HG03066 (cell line): Measurements from ENCODE around the gene CAPN9.
"Not testable (repeated sequence)": the region's sequence is repeated elsewhere in the genome, so short reads cannot be mapped to it uniquely, and the experiment has no call there.

Source experiments
- ATAC-seq: cut with Tn5 transposase; IDR thresholded peaks from one replicate; pipeline ENCODE4 v1.9.1; 2021; ENCODE audit warnings: low read depth; ENCODE audit not compliant: unreplicated experiment

CAPN9 gene

DNA sequence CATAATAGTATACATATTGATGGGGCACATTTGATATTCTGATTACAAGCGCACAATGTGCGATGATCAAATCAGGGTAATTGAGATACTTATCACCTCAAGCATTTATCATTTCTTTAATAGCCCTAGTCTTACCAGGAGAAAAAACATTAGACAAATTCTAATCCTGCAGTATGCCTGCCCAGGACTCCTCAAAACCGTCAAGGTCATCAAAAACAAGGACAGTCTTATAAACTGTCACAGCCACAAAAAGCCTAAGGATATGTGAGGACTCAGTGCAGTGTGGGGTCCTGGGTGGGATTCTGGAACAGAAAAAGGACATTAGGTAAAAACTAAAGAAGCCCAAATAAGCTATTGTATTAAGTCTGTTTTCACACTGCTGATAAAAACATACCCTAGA lies 19.1 kb downstream of the CAPN9 start:
- no peak for ATAC-seq

DNA sequence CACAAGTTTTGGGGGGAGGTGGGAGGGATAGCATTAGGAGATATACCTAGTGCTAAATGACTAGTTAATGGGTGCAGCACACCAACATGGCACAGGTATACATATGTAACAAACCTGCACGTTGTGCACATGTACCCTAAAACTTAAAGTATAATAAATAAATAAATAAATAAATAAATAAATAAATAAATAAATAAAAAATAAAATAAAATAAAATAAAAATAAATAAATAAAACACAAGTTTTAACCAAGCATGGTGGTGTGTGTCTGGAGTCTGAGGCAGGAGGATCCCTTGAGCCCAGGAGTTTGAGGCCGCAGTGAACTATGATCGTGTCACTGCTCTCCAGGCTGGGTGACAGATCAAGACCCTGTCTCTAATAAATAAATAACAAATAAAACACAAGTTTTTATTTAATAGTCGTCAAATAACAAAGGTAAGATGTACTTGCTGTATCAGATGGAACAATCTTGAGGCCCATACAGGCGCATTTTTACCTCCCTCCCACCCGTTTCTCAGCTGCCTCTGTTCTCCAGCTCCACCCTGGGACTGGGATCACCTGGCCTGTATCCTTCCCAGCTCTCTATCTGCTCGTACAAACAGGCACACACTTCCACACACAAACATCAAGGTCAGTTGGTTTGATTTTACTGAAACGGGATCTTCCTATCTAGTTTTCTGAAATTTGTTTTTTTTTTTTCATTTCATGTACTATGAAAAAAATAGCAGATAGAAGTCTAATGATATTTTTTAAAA lies 20.8 kb downstream of the CAPN9 start:
- ATAC-seq: not testable (repeated sequence)

DNA sequence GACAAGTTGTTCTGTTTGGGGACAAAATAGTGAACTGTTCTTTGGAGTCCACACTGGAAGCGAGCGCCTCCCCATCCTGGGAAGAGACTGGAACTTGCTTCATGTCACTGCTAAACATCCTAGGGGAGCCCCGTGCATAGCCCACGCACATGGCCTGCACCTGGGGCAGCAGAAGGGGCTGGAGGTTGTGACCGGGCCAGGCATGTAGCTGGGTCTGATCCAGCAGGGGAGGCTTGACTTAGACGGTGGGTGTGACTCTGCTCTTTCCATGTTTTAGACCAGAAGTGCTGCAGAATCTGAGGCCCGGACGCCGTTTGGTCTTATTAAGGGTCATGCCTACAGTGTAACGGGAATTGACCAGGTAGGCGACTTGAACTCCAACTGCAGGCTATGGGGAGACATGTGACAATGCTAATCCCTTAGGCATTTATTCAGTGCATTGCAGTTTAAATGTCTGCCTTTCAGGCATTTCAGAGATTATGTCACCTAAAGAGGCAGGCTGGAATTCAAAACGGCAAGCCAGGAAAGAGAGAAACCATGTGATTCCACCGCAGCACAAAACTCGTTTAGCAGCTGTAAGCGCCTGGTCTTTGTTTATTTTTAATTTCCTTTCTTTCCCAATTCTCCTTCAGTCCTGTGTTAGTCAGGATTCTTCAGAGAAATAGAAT lies 21.8 kb downstream of the CAPN9 start:
- ATAC-seq: no peak

DNA sequence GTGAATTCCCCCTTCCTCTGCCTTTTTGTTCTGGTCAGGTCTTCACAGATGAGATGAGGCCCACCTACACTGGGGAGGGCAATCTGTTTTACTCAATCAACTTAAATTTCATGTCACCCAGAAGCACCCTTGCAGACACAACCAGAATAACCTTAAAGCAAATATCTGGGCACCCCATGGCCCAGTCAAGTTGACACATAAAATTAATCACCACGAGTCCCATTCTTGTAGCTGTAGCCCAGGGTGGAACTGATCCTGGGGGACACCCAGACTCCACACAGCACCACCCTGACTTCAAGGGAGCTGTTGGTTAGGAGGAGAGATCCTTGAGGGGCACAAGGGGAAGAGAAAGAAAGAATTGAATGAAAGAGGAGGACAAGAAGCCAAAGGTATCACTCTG lies 23.1 kb downstream of the CAPN9 start:
- ATAC-seq: no peak

DNA sequence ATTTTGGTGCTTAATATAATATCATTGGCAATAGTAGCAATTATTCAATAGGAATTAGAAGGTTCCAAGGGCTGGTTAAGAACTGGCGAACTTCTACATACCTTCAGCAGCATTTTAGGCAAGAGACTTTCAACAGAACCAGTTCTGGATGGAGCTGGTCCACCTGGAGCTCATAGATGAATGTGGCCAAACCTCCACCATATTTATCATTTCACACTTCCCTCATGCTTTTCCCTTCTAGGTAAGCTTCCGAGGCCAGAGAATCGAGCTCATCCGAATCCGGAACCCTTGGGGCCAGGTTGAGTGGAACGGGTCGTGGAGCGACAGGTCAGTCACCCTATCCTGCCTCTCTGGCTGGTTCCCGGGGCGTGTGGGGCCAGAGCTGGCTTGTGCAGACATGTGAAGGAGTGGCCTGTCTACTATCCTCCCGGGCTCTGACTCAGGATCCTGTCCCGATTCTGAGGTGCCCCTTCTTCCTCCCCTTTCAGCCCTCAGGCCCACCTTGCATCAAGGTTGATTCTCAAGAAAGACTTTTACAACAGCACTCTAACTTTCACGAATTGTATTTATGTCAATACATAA lies 24.7 kb downstream of the CAPN9 start:
- no peak for ATAC-seq

DNA sequence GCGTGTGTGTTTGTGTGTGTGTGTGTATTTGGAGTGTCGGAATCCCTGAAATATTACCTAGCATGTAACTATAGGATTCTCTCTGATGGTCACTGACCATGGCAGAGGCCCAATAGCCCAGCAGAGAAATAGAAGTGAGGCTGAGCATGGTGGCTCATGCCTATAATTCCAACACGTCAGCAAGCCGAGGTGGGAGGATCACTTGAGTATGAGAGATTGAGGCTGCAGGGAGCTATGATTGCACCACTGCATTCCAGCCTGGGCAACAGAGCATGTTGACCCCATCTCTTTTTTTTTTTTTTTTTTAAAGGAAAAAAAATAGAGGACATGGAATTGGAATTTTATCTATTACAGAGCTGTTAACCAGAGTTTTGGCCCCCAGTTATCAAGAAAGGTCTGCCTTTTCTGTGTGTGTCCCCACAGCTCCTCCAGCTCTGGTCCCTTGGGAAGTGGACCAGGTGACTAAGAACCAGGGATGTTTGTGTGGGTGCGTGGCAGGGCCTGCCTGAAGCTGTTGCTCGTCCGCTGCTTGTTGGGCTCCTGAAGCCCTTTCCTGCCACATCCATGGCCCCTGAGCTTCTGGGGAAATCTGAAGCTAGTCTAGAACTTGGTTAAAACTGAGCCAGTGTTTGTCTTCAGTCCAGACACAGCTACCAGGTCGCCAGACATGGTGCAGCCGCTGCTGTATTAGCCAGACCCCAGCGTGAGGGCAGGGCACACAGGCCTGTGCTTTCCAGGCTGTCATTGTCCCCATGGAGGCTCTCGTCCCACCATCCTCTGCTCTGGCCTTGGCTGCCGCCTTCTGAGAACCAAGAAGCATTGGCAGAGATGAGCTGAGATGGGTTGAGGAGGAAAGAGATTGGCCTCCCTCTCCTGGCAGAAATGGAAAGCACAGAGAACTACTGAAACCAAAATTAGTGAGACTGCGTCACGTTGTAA lies 25.5 kb downstream of the CAPN9 start:
- ATAC-seq: no peak

DNA sequence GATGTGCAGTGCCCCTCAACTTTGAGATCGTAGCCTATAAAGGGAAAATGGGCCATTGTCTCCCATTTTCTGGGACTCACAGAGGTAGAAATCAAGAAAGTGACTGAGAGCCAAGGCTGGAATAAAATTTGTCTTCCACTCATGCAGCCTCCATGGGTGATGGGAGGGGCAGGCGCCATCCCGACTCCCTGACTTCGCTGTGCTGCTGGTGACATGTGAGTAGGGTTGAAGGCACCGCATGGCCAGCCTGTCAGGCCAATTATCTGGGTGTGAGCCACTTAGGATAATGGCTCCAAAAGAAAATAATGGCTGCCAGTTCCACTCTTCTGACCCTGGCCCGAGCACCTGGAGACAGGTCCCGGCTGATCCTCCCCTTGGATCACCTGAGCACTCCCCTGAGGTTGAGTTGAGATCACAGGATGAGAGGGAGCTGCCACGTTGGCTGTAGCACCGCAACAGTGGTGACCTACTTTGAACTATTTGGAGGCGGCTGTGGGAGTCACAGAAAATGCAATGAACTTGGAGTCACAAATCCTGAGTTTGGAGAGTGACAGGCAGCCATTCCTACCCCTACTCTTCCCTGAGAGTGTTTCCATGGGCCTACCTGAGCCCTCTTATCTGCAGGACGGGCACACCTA lies 26.3 kb downstream of the CAPN9 start:
- no peak for ATAC-seq

DNA sequence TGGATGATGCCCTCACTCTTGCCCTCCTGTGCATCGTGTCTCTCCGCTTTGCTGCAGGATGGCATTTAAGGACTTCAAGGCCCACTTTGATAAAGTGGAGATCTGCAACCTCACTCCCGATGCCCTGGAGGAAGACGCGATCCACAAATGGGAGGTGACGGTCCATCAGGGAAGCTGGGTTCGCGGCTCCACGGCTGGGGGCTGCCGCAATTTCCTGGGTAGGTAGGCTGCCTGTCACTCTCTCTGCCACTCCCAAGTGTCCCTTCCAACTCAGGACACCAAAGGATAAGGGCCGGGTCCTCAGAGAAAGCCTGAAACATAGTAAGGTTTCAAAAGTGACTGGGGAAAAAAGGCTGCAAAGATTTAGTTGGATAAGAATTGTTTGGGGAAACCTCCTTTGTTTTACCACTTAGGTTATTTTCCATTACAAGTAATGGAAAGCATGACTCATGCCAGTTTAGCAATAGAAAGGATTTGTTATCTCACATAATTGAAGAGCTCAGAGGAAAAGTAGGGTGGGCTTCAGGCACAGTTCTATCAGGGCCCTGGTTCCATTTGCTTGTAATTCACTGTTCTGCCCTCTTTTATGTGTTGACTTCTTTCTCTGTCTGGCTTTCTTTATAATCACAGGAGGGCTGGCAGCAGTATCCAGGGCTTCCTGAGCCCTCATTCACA lies 31.9 kb downstream of the CAPN9 start:
- no peak for ATAC-seq

DNA sequence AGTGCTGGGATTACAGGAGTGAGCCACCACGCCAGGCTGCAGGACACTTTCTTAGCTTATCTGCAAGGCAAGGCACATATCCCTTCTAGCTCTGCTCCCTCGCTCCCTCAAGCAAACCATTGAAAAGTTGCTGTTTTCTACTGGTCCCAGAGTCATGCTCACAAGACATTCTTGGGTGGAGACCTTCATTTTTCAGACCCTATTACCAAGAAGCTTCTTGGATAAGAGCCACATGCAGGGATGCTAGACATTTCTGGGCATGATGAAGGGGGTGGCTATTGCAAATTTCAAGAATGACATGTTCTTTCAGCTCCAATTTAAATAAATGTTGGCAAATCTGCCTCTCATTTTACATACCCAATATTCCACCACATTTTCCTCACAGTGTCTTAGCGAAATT lies 33.9 kb downstream of the CAPN9 start:
- no peak for ATAC-seq

DNA sequence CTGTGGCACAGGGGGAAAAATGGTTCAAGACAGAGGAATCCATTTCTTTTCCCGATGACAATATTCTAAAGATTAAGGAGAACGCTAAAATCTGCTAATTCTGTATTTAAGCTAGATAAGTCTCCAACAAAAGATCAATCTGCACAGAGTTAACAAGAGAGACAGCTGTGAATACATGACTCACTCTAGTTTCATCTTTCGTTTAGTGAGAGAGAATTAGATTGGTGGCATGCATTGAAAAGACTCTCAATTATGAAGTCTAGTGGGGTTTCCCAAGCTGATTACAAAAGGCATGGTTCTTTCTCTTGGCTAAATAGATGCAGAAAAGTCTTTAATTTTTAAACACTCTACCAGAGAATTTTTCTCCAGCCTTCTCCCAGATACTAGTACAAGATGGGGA lies 34.4 kb downstream of the CAPN9 start:
- peak; percentile 66 for ATAC-seq

DNA sequence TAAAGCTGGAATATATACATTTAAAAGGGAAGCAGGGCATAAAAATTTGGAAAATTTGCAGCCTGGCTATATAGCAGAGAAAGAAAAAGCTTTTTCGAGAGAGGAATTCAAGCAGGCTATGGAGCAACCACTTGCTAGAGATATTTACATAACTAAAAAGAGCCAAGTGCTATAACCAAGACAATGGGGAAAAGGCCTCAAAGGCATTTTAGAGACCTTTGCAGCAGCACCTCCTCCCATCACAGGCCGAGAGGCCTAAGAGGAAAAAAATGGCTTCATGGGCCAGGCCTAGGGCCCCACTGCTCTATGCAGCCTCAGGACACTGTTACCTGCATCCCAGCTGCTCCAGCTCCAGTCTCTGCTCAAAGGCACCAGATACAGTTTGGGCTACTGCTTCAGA lies 37.0 kb downstream of the CAPN9 start:
- ATAC-seq: no peak

DNA sequence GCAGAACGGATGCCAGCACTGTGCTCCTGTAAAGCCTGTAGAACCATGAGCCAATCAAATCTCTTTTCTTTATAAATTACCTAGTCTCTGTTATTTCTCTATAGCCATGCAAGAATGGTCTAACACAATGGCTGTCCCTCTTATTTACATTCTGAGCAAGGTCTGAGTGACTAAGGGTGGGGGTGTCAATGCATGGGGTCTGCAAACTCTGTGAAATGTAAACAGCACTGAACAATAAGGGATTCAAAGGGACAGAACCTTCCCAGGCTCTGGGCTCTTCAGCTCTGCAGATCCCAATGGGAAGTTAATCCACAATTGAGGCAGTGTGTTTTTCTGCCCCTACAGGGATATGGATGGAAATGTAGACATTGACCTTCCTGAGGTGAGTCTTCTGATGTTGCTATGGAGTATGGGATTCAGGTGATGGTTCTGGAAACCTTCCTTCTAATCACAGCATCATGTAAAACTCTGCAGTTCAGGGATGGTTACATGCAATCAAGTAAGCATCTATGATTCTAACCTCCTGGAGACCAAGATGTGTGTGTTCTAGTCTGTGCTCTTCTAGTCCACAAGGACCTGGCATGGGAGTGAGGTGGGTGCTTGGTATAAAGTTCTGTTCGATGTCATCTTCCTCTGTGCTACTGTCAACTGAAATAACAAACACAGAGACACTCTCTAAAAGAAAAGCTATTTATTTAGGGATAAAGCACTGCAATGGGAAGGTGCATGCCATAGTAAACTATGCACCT lies 38.6 kb downstream of the CAPN9 start:
- ATAC-seq: no peak

DNA sequence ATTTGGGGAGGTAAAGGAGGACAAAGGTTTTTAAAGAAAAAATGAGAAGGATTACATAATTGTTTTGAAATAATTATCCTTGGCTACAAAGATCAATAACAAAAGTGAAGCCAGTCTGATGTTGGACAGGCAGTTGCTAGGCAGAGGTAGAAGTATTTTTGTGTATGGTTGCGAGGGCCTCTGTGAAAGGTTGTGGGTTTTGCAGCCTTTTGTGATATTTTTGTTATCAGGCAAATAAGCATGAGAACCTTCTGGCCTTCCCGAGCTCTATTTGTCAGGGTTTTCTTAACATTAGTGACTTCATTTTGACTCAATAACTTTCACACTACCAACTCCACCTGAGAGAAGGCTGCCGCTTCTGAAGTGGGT lies 39.2 kb downstream of the CAPN9 start:
- ATAC-seq: no peak

DNA sequence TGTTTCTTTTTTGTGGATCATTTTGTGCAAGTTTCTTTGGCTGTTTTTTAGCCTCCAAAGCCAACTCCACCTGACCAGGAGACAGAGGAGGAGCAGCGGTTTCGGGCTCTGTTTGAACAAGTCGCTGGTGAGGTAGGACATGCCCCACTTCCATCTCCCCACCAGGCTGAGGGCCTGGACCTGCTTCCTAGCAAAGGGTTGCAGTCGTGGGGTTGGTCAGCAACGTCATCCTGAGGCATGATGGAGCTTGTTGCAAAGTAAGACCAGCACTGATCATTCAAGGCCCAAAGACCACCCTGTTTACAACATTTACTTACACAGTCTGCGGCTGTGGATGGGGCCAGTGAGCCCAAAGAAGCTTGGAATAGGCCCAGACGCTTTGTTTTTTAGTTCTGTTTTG lies 40.3 kb downstream of the CAPN9 start:
- no peak for ATAC-seq

DNA sequence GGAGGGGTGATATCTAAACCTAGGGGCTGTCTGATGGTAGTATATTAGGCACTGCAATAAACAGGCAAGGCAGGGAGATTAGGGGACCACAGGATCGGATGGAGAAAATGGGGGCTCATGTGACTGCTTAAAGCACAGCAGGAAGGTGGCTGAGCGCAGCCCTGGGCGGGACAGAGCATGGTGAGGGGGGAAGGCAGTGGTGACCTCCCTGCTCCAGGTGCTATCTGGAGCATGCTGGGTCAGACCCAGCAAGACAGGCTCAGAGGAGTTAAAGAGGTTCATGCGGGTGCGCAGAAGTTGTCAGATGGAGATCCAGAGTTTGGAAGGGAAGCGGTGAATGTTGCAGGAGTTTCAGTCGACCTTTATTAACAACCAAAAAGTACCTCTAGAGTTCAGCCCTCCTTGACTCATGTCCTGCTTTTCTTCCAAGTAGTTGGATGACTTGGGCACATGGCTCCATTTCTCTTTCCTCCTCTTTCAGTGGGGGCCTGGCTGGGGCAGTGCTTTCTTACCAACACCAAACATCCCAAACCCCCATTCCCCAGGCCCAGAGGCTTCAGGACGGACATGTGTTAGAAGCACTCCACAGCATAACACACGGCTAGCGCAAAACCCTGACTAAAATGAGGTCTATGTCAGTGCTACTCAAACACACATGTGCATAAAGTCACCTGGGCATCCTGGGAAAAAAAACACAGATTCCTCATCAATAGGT lies 41.5 kb downstream of the CAPN9 start:
- ATAC-seq: no peak

DNA sequence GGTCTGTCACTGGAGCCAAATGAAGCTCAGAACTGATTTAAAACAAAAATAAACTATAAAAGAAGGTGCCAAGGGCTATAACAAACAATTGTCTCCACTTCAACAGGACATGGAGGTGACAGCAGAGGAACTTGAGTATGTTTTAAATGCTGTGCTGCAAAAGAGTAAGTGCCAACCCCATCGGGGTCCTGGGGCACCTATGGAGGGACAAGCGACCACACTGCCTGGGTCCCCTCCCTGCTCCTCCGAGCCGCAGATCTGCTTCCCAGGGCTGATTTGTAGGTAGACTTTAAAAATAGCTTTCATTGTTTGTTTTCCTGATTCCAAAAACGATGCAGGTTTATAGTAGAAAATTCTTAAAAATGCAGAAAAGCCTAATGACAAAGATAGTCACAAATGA lies 42.8 kb downstream of the CAPN9 start:
- ATAC-seq: no peak

DNA sequence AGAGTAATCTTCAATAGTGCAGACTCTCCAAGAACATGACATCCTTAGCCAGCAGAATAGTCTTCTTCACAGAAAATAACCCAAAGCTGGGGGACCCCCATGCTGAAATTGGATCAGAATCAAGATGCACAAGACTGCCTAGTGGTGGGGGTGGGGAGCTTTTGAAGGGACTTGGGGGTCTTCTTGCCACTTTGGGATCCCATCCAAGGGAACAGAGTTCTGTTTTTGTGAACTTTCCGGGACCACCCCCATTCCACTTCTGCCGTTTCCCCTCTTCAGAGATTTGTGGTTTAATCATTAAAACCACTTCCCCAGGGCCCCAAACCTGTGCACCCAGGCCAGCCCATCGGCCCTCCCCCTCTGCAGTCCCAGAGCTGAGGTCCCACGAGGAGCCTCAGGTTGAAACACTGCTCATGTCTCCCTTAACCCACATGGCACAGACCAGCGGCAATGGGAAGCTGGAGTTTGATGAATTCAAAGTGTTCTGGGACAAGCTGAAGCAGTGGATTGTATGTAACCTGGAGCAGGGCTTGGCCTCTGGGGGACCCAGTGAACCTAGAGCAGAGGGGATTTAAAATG lies 44.9 kb downstream of the CAPN9 start:
- ATAC-seq: no peak

DNA sequence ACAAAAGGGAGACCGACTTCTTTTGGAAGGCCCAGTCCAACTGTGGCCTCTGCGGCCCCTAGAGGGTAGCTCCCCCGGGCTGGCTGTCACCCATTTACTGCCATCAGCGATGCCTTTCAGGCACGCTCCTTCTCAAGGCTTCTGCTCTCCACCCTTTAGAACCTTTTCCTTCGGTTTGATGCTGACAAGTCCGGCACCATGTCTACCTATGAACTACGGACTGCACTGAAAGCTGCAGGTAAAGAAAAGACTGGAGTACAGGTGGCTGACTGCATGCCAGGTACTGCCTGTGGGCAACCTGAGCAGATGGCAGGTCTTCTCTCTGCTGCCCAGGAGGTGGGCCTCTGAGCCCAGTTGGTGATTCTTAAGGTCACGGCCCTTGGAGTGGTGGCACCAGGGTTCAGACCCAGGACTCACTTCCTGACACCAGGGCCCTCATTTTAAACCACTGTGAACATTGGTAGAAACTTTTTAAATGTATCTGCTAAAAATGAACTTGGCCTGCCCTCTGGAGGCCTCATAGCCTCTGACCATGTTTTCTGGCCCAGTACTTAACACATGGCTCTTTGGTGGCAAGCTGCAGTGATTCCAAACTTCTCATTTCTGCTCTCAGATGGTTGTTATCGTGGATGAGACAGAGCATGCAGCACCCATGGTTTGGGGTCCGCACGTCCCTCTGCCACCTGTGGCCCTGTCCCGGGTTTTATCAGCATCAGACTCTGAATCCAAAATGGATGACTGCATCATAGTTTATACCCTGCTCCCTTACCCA lies 45.7 kb downstream of the CAPN9 start:
- no peak for ATAC-seq
